ENCODE measurements around the gene CEP57. TPM values are rescaled to one million over a fixed set of nuclear protein-coding genes. Genes with fewer than 3 reads are reported as not detected.
A peak's percentile ranks its signal among the peaks of the same experiment; 100 is the strongest.

CEP57 gene
- total and polyA plus RNA-seq, 2 donors (not counting 1 experiment from before 2014, with no cell fraction given): 19.0 to 82.9 TPM

GRCh38 chr11:95764267-95764898 is 25.9 kb upstream of the CEP57 start:
- Histone ChIP-seq H3K9ac (ENCODE audit: low read length) (no peak overlapping the region), H3K4me3 (ENCODE audit: control extremely low read depth in 1 of 5, extremely low read depth in 1 of 5, insufficient read depth in 1 of 5, low read depth in 2 of 5, low read length in 4 of 5) (no peak overlapping the region), H3K79me2 (ENCODE audit: control insufficient read depth, insufficient read depth, low read length) (no peaks in the 10 kb centered on the region), H3K9me3 (ENCODE audit: control extremely low read depth in 1 of 3, control insufficient read depth in 2 of 3, insufficient read depth in 1 of 3, low read length in 2 of 3) (no peaks in the 10 kb centered on the region), H2AFZ (ENCODE audit: insufficient read depth, low read depth, low read length, poor library complexity, severe bottlenecking) (no peak overlapping the region), H4K20me1 (ENCODE audit: control insufficient read depth, insufficient read depth, low read length, poor library complexity, severe bottlenecking) (no peaks in the 10 kb centered on the region), H3K27ac (ENCODE audit: low read length in 2 of 2) (no peak overlapping the region), H3K4me1 (ENCODE audit: control insufficient read depth in 2 of 2, insufficient read depth in 2 of 2, low read length in 2 of 2) (peaks cover 7% of the 10 kb centered on the region in 2 donors), H3K36me3 (replicated peaks in 1 of 2; ENCODE audit: control extremely low read depth in 1 of 2, control insufficient read depth in 1 of 2, extremely low read depth in 1 of 2, insufficient read depth in 2 of 2, low read length in 1 of 2) (peaks cover 0 to 6% of the 10 kb centered on the region in 2 experiments), H3K27me3 (replicated peaks in 1 of 4; ENCODE audit: control extremely low read depth in 1 of 4, control insufficient read depth in 3 of 4, insufficient read depth in 4 of 4, low read length in 3 of 4) (no peaks in the 10 kb centered on the region), H3K4me2 (replicated peaks; ENCODE audit: low read depth, low read length, poor library complexity, severe bottlenecking) (no peak overlapping the region)
- CTCF ChIA-PET: interaction anchor here (0.5 to 10.4 kb wide), 38 partner anchors 8 to 697 kb away, joined by 3 to 207 read pairs (median 4); partner anchors contain the start of genes ENDOD1 and SESN3
- intact Hi-C loops (cut with micrococcal nuclease): loop anchor here (1.0 to 10.0 kb wide), 6 partner anchors 49 to 695 kb away; no protein-coding TSS in a partner anchor
- Mint-ChIP-seq H3K9me3 (ENCODE audit: insufficient read depth) (no peaks in the 10 kb centered on the region), H3K27ac (no peak overlapping the region), H3K4me1 (peaks cover 24% of the 10 kb centered on the region), H3K27me3 (no peaks in the 10 kb centered on the region), H3K4me3 (no peak overlapping the region)
- ATAC-seq (ENCODE audit: low read depth) (peak; percentile 92), DNase-seq (peak; percentile 78)
- WGBS (ENCODE audit: insufficient coverage): no CpG with 5 or more reads among the region's 4 CpGs
- POLR2A ChIA-PET: interaction anchor here (1.2 kb wide), 1 partner anchor 612 kb away, joined by 3 read pairs; no protein-coding TSS in a partner anchor
- no peak for TF ChIP-seq EZH2 (IDR thresholded peaks at IDR 0.05; ENCODE audit: borderline replicate concordance, insufficient read depth, low read depth, low read length, poor library complexity, severe bottlenecking)
- TF ChIP-seq CTCF (IDR thresholded peaks at IDR 0.05): peak; percentile 92

GRCh38 chr11:95766701-95767100 is 23.6 kb upstream of the CEP57 start:
- POLR2A ChIA-PET: no interaction called here

More at GRCh38 chr11:95766701-95767100, 23.6 kb upstream of the CEP57 start:
- Histone ChIP-seq H4K20me1 (ENCODE audit: control insufficient read depth, insufficient read depth, low read length, poor library complexity, severe bottlenecking) (no peaks in the 10 kb centered on the region), H2AFZ (ENCODE audit: insufficient read depth, low read depth, low read length, poor library complexity, severe bottlenecking) (no peak overlapping the region), H3K4me2 (replicated peaks; ENCODE audit: low read depth, low read length, poor library complexity, severe bottlenecking) (no peak overlapping the region), H3K27me3 (replicated peaks in 1 of 4; ENCODE audit: control extremely low read depth in 1 of 4, control insufficient read depth in 3 of 4, insufficient read depth in 4 of 4, low read length in 3 of 4) (no peaks in the 10 kb centered on the region), H3K9me3 (ENCODE audit: control extremely low read depth in 1 of 3, control insufficient read depth in 2 of 3, insufficient read depth in 1 of 3, low read length in 2 of 3) (no peaks in the 10 kb centered on the region), H3K79me2 (ENCODE audit: control insufficient read depth, insufficient read depth, low read length) (no peaks in the 10 kb centered on the region), H3K4me3 (ENCODE audit: control extremely low read depth in 1 of 5, extremely low read depth in 1 of 5, insufficient read depth in 1 of 5, low read depth in 2 of 5, low read length in 4 of 5) (no peak overlapping the region), H3K4me1 (ENCODE audit: control insufficient read depth in 2 of 2, insufficient read depth in 2 of 2, low read length in 2 of 2) (peaks cover 7% of the 10 kb centered on the region in 2 donors), H3K9ac (ENCODE audit: low read length) (no peak overlapping the region), H3K36me3 (replicated peaks in 1 of 2; ENCODE audit: control extremely low read depth in 1 of 2, control insufficient read depth in 1 of 2, extremely low read depth in 1 of 2, insufficient read depth in 2 of 2, low read length in 1 of 2) (peaks cover 0 to 12% of the 10 kb centered on the region in 2 experiments), H3K27ac (ENCODE audit: low read length in 2 of 2) (no peak overlapping the region)
- Mint-ChIP-seq H3K4me3 (no peak overlapping the region), H3K4me1 (peaks cover 20% of the 10 kb centered on the region), H3K9me3 (ENCODE audit: insufficient read depth) (no peaks in the 10 kb centered on the region), H3K27me3 (no peaks in the 10 kb centered on the region), H3K27ac (peak overlapping the region; percentile 69)
- CTCF ChIA-PET: interaction anchor here (1.9 to 10.4 kb wide), 3 partner anchors 29 to 613 kb away, joined by 4 to 207 read pairs (median 135); no protein-coding TSS in a partner anchor
- intact Hi-C loops (cut with micrococcal nuclease): loop anchor here (10.0 kb wide), 1 partner anchor 162 kb away; no protein-coding TSS in a partner anchor
- DNase-seq (no peak), ATAC-seq (ENCODE audit: low read depth) (no peak)
- WGBS (ENCODE audit: insufficient coverage): no CpG with 5 or more reads among the region's 3 CpGs
- TF ChIP-seq EZH2 (IDR thresholded peaks at IDR 0.05; ENCODE audit: borderline replicate concordance, insufficient read depth, low read depth, low read length, poor library complexity, severe bottlenecking): no peak
- TF ChIP-seq CTCF (IDR thresholded peaks at IDR 0.05): no peak

Measured in B cell (primary cell).